Astrocyte of the spinal cord (primary cell): ENCODE measurements around the gene PDCD2.

ENCODE experiments used
- DNase-seq: peaks from one replicate; pipeline ENCODE4 v3.0.0; 2011; ENCODE audit warnings: low read depth, low spot score
- H3K4me3 ChIP-seq: 2 replicates; pipeline ENCODE4 v1.5.1; 2011; ENCODE audit warnings: low read depth, mild to moderate bottlenecking, low read length, moderate library complexity
- in situ Hi-C: cut with HindIII; loops from 2 replicates; pipeline ENCODE4 v1.10.0; 2017; ENCODE audit warnings: low sequenced_read_pairs
- TF ChIP-seq, protein P1 (sequence below): IDR thresholded peaks from 2 replicates; pipeline ENCODE4 v1.5.1; 2012; ENCODE audit warnings: low read depth, mild to moderate bottlenecking, low read length, inconsistent platforms

The PDCD2 gene

DNA sequence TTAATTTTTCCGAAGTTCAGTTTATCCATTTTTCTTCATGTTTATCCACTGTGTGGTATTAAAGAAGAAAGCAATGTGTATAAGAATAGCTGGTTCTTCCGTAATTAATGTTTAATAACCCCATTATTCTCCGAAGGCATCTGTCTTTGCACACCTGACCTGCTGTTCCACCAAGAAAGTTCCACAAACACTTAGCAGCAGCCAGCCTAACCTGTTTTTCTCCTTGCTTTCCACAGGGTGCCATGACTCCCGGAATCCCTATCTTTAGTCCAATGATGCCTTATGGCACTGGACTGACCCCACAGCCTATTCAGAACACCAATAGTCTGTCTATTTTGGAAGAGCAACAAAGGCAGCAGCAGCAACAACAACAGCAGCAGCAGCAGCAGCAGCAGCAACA is 22.9 kb downstream of the PDCD2 start:
- DNase-seq, result no peak
- no peak overlapping the region for H3K4me3 ChIP-seq
- TF ChIP-seq, protein P1, sequence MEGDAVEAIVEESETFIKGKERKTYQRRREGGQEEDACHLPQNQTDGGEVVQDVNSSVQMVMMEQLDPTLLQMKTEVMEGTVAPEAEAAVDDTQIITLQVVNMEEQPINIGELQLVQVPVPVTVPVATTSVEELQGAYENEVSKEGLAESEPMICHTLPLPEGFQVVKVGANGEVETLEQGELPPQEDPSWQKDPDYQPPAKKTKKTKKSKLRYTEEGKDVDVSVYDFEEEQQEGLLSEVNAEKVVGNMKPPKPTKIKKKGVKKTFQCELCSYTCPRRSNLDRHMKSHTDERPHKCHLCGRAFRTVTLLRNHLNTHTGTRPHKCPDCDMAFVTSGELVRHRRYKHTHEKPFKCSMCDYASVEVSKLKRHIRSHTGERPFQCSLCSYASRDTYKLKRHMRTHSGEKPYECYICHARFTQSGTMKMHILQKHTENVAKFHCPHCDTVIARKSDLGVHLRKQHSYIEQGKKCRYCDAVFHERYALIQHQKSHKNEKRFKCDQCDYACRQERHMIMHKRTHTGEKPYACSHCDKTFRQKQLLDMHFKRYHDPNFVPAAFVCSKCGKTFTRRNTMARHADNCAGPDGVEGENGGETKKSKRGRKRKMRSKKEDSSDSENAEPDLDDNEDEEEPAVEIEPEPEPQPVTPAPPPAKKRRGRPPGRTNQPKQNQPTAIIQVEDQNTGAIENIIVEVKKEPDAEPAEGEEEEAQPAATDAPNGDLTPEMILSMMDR, result no peak
- in situ Hi-C loops, result no loop called here

DNA sequence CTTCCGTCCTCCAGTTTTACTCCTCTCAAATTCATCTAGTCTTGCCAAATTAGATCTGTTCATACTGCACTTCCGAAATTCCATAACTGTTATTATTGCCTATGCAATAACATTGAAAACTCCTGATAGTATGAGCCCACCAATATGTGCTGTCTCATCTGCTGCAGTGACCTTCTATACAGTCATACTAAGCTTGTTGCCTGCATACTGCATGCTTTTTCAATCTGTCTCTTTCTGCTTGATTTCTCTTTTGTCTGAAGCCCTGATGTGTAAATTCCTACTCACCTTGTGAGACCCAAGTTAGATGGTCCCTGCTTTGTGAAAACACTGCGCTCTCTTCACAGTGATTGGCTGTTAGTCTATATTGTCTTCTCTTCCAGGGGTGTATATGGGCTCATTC is 29.1 kb downstream of the PDCD2 start:
- TF ChIP-seq, protein P1, result no peak
- in situ Hi-C loops, result no loop called here
- H3K4me3 ChIP-seq, result peak overlapping the region; percentile 95
- no peak for DNase-seq

DNA sequence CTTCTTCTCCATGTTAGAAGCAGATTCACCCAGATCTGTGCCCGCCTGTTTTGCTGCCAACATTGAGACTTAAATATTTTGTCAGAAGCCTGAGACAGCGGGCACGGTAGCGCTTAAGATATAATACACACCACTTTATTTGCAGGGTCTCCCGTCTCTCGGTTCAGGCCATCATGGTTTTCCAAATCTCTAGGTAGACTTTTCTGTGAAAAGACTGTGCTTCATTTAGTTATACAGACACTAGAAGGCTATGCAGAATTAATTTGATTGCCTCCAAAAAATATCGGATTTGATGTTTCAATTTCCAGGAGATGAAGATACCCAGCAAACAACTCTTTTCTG is 29.7 kb downstream of the PDCD2 start:
- TF ChIP-seq, protein P1, result no peak
- peak overlapping the region; percentile 95 for H3K4me3 ChIP-seq
- in situ Hi-C loops, result no loop called here
- no peak for DNase-seq

DNA sequence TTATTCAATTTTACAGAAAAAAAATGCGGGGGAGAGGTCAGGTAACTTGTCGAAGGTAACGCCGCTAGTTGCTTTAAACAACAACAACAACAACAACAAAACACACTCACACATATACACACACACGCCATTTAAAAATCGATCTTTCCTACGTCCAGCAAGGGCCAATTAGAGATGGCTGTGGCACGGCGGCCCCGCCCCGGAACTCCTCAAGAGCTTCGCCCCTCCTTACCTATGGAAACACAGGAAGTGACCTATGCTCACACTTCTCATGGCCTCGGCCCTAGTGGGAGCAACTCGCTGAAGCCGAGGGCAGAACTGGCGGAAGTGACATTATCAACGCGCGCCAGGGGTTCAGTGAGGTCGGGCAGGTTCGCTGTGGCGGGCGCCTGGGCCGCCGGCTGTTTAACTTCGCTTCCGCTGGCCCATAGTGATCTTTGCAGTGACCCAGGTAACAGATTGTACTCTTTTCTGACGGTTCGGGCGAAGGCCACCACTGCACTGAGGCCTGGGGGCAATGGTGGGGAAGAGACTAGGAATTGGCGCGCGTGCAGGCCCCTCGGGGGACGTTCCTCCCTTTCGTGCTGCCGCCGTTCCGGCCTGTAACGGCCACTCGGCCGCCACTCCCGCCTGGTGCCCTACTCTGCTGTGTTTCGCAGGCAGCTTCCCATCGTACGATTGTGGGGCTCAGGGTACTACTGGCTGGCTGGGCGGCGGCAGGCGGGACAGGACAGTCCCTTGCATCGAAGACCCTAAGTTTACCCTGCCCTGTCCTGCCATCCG is 30.2 kb downstream of the PDCD2 start, which contains the start of gene TBP:
Gene TBP (plus strand): TSS at position 357 of the 783 bp plus-strand sequence. CDS start 2,661 bp downstream, outside the sequence.
- DNase-seq, result peak; percentile 99
- TF ChIP-seq, protein P1, result no peak
- H3K4me3 ChIP-seq, result peak within 1 kb of the TSS; percentile 95
- in situ Hi-C loops, result no loop called here

DNA sequence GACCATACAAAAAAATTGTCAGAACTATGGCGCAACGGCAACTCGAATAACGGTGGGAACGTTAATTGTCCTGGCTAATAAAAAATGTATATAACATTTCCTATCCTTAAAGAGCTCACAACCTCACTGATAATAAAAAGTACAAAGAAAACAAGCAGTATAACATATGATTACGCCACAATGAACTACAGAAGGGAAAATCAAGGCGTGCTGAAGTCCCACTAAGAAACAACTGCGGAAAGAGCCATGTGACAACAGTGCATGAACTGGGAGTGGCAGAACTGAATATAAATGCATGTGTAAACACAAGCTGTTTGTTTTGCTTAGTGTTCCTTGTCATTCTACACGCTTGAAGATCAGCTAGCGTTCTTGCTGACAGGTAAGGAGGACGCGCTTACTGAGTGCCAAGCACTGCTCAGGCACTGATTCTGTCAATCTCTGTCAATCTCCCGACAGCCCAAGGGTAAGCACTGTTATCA is 30.9 kb downstream of the PDCD2 start:
- no peak for DNase-seq
- TF ChIP-seq, protein P1, result no peak
- H3K4me3 ChIP-seq, result peak overlapping the region; percentile 95
- in situ Hi-C loops, result no loop called here

DNA sequence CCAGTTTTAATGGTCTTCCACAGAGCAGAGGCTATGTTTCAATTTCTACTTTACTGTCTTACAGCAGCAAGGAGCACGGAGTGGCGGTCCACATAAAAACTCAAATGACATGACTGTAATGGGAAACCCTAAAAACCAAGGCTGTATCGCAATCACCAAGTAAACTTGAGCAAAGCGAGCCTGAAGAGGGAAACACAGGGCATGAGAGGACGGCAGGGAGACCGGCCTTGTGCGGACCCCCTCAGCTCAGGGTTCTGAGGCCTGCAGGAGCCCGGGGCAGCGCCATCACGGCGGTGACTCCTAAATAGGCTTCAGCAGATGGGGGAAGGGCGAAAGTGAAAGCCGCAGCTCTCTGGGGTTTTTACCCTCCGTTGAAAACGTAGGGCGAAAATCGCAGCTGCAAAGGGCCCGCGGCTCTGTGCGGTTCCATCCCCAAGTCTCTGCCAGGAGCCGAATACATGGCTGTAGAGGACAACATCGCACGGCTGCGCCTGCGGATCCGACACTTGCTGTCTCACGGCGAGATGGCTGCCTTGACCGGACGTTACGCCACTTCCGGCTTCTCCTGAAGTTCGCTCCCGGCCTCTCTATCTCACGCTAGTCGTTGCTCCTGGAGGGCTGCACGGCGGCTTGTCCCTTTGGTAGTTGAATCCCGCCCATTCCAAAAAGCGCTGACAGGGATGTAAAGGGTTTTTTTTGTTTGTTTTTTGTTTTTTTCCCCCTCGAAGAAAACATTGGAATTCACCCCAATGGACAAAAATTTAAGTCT is 31.5 kb downstream of the PDCD2 start, which contains the start of gene PSMB1:
Gene PSMB1 (minus strand): TSS at position 543 of the 769 bp plus-strand sequence. CDS start 65 bp downstream, at position 478.
- peak; percentile 96 for DNase-seq
- peak within 1 kb of the TSS; percentile 95 for H3K4me3 ChIP-seq
- TF ChIP-seq, protein P1, result no peak
- in situ Hi-C loops, result no loop called here
